Stimulated activated CD8-positive, alpha-beta memory T cell treated with anti-CD3 and anti-CD28 coated beads, Interleukin-4, amount 100 ng/mL, for 24 hours (primary cell): ENCODE measurements around the gene H19.

Experiments used
- DNase-seq: peaks from one replicate; pipeline ENCODE4 v3.0.0-alpha.2; 2020; ENCODE audit warnings: low read depth

H19 gene

GRCh38 chr11:1946812-1947484 lies 50.7 kb downstream of the H19 start, which contains the start of gene MRPL23:
MRPL23 (plus strand) TSS chr11:1947332; CDS start chr11:1947363, 31 bp downstream.
- DNase-seq = no peak
